AG09309 (cell line): Measurements from ENCODE around the gene EMX2.

Experiments
- DNase-seq: peaks from one replicate; pipeline ENCODE4 v3.0.0-alpha.2; 2010; ENCODE audit warnings: low read depth
- H3K4me3 ChIP-seq: 2 replicates; pipeline ENCODE4 v1.5.1; 2011; ENCODE audit warnings: mild to moderate bottlenecking, low read depth, low read length, moderate library complexity; ENCODE audit not compliant: control insufficient read depth
- TF ChIP-seq, protein P1 (sequence below): IDR thresholded peaks from 2 replicates; pipeline ENCODE4 v1.5.1; 2011; ENCODE audit warnings: mild to moderate bottlenecking, low read depth, low read length, inconsistent platforms; ENCODE audit not compliant: insufficient read depth, control insufficient read depth; ENCODE audit errors: missing control alignments

EMX2 gene

DNA sequence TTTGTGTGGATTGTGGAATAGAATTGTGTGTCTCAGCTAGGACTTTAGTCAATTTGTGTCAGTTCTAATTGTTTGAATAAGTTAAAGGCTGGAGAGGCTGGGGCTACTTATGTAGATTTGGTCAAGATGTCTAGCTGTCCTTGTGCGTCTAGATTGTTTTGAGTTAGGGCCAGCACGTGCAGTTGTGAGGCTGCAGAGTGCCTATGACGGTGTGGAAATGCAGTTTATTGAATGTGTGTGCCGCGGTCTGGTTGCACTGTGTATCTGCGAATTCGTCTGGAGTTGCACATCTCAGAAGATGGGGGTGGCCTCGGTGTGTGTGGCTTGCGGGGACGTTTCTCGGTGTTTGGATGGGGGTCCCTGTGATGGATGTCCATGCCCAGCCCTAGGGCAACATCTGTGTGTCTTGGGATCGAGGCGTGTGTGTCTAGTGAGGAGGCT, 10.2 kb downstream of the EMX2 start:
- TF ChIP-seq, protein P1, sequence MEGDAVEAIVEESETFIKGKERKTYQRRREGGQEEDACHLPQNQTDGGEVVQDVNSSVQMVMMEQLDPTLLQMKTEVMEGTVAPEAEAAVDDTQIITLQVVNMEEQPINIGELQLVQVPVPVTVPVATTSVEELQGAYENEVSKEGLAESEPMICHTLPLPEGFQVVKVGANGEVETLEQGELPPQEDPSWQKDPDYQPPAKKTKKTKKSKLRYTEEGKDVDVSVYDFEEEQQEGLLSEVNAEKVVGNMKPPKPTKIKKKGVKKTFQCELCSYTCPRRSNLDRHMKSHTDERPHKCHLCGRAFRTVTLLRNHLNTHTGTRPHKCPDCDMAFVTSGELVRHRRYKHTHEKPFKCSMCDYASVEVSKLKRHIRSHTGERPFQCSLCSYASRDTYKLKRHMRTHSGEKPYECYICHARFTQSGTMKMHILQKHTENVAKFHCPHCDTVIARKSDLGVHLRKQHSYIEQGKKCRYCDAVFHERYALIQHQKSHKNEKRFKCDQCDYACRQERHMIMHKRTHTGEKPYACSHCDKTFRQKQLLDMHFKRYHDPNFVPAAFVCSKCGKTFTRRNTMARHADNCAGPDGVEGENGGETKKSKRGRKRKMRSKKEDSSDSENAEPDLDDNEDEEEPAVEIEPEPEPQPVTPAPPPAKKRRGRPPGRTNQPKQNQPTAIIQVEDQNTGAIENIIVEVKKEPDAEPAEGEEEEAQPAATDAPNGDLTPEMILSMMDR = no peak
- DNase-seq = no peak
- no peak overlapping the region for H3K4me3 ChIP-seq

DNA sequence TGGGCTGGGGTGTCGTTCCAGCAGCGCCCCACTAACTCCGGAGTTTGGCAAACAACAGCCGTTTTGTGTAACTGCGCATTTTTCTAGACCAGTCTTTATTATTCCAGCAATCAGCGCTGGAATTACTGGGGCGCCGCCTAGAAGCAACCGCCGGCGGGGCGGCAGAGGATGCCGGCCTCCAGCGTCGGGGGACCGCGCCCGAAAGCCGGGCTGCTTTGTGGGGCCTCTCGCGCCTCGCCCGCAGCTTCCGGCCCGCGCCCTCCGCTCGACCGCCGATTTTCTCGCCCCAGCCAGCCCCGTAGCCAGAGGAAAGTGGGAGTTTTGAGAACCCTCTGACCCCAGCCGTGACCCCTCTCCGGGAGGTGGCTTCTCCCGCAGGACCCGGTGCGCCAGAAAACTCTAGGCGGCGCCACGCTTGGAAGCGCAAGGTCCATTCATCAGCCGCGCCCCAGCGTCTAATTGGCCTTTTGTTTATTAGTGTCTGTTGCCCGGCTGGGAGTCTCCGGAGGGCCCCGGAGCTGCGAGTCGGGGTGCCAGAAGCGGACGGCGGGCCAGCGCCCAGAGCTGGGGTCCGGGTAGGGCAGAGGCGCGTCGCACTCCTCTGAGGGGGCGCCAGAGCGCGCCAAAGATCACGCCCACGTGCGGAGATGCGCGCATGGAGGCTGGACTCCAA, 10.7 kb downstream of the EMX2 start:
- TF ChIP-seq, protein P1 = no peak
- no peak for DNase-seq
- H3K4me3 ChIP-seq = no peak overlapping the region

DNA sequence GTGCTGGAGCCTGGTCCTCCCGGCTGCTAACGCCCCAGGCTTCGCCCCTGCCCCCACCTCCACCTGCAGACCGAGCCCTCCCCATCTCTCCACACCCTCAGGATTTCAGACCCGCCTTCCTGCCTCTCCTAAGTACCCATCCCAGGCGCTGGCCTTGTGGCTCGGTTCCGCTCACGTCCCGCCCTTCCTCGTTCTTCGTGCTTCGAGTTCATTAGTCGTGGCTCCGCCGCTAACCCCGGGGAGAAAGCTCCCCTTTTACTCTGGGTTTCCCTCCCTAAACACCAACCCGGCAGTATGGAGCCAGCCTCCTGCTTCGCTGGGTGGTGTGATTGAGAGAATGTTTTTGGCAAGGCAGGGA, 11.2 kb downstream of the EMX2 start:
- H3K4me3 ChIP-seq = no peak overlapping the region
- no peak for DNase-seq
- TF ChIP-seq, protein P1 = no peak

DNA sequence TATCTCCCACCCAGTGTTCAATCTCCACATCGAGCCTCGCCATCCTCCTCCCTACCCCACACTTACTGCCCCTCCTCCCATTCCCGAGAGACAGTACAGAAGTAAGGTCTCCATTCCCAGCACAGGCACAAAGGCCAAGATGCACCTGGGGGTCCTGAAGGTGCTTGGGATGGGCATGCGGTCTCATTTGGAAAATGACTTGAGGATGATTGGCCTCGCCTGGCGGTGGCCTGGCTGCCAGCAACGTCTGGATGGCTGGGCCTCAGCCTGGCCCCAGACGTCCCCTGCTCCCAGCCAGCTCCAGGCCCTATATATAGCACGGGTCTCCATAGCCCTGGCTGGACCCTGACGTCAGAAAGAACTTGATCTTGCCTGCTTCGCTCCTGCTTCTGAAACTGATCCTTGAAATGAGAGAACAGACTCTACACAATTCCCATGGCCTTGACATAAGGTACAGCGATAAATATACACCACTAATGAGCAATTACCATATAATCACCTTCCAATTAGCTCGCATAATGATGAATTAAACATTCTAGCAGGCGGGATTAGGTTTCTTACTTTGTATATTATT, 11.8 kb downstream of the EMX2 start:
- H3K4me3 ChIP-seq = no peak overlapping the region
- TF ChIP-seq, protein P1 = no peak
- no peak for DNase-seq

DNA sequence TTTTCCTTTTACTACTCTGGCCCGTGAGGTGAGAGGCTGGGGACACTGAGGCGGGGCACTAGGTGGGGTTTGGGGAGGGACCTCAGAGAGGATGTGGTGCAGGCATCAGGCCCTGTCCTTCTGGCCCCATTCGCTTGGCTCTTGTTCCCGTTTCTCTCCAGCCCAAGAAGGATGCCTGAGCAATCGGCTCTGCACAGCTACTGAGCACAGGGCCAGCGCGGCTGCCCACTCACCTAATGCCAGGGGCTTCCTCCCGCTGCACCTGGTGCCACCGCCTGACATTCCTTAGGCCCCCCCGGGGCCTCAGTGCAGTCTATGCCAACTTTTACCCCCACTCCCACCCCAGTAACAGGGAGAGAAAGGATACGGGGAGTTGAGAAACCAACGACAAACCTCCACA, 12.5 kb downstream of the EMX2 start:
- no peak overlapping the region for H3K4me3 ChIP-seq
- no peak for DNase-seq
- TF ChIP-seq, protein P1 = no peak

DNA sequence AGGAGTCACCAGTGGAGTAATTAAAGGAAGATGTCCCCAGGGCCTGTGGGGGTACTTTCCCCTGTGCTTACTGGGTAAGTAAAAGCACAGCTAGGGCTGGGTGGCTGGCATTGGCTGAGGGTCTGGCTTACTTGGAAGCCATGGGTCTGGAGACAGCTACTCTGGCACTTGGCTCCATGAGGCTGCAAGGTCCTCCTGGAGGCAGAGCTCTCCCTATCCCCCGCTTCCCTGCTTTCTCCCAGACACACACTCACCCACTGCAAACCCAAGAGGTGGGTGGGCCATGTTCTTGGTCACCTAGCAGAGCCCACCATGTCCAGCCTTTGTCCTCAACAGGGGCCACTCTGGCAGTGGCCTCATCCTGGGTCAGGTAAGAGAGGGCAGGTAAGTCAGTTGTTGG, 13.3 kb downstream of the EMX2 start:
- H3K4me3 ChIP-seq = no peak overlapping the region
- TF ChIP-seq, protein P1 = no peak
- no peak for DNase-seq

DNA sequence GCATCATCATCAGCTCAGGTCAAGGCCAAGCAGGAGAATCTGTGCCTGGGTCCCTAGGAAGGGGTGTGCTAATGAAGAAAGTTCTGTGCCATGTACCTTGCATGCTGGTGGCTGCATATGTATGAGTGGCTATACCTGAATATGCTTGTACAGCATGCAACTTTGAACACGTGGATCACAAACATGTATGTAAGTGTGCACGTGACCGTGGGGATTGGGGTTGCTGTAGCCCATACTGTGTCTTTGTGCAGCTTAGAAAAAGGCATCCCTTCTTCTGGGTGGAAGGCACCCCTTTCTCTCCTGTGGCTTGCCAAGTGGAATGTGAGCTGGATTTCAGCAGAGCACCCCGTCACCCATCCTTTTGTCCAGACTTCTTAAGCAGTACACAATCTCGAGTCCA, 13.8 kb downstream of the EMX2 start:
- no peak overlapping the region for H3K4me3 ChIP-seq
- TF ChIP-seq, protein P1 = no peak
- DNase-seq = no peak
